ENCODE results near the gene ELP5.

The ELP5 gene

DNA sequence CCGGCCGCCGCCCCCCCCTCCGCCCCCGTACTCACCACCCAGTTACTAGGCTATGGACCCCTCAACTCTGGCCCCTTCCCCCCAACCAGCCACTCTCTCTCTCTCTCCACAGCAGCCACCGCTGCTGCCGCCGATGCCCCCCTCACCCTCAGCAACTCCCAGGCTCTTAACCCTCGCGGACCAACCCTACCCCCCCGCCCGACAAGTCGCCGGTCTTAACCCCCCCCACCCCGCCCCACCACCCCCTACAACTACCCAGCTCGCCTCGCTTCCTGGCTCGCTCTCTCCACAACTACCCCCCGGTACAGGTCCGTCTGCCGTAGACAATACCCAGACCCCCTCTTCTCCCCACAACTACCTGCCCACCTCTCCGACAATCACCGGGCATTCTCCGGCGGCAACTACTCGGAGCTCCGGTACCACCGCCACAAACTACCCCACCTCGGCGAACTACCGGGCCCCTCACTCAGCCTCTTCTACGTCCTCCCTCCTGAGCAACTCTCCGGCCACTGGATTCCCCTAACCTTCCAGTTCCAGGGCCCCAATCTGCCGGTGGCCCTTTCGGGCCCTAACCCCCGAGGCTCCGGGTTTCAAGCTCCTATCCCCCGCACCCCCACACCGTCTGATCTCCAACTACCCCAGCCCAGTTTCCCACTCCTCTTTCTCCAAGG lies 13.5 kb upstream of the ELP5 start:
- Histone ChIP-seq H3K9ac (ENCODE audit: low read length) (peak overlapping the region; percentile 100), H2AFZ (ENCODE audit: low read depth, low read length) (no peak overlapping the region)

DNA sequence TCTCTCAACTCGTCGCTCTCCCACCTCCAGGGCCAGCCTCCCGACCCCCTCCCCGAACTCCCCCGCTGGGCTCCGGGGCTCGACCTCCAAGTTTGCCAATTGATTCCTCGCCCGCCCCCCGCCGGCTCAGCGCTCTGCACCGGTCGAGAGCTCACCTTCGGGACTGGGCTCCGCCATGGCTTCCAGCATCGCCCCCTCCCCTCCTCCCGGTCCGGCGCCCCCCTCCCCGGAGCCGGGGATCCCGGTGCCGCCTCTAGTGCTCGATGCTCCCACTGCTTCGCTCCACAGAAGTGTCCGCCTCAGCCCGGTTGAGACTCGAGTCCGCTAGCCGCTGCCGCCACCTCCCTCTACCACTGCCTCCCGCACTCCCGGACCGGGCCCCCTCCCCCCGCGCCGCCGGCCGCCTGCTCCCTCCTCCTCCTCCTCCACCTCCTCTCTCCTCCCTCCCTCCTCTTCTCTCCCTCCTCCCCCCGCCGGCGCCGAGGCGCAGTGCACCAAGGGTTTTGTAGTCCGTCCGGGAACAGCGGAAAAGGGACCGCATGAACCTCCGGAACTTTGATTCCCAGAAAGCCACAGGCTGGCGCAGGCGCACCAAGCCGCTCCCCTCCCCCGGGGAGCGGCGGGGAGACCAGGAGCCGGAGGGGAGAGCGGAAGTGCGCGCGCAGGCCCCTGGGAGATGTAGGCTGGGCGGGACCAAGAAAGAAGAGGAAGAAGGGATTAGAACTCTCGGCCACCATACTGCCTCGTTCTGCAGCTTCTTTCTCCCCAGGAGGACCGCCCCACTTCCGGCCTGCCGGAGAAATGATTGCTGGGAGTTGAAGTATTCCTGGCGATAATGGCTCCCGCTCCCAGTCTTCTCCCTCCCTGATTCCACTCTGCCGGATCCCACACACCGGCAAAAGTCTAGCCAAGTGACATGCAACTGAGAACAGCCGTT lies 12.7 kb upstream of the ELP5 start, which contains the start of gene PHF23:
TSS of gene PHF23 (minus strand) at position 367 of the 937 bp plus-strand sequence. CDS start at position 189, 178 bp downstream.
- Histone ChIP-seq H3K4me2 (ENCODE audit: low read length) (peak within 1 kb of the TSS; percentile 96), H3K79me2 (ENCODE audit: low read length) (peaks cover 48% of the 10 kb centered on the region), H3K27me3 (ENCODE audit: low read depth, low read length) (no peaks in the 10 kb centered on the region), H3K4me3 (ENCODE audit: low read length) (peak within 1 kb of the TSS; percentile 100), H2AFZ (ENCODE audit: low read depth, low read length) (no peak within 1 kb of the TSS), H3K27ac (ENCODE audit: low read length) (peak within 1 kb of the TSS; percentile 93), H4K20me1 (ENCODE audit: insufficient read depth, low read length) (peaks cover 5% of the 10 kb centered on the region), H3K4me1 (ENCODE audit: low read length) (peaks cover 31% of the 10 kb centered on the region), H3K9ac (ENCODE audit: low read length) (peak within 1 kb of the TSS; percentile 100), H3K36me3 (replicated peaks; ENCODE audit: low read depth, low read length) (peaks cover 14% of the 10 kb centered on the region), H3K9me3 (ENCODE audit: insufficient read depth, low read length) (no peaks in the 10 kb centered on the region)
- no peak for TF ChIP-seq EZH2phosphoT487 (IDR thresholded peaks at IDR 0.05; ENCODE audit: low read depth)
- TF ChIP-seq, protein P1, sequence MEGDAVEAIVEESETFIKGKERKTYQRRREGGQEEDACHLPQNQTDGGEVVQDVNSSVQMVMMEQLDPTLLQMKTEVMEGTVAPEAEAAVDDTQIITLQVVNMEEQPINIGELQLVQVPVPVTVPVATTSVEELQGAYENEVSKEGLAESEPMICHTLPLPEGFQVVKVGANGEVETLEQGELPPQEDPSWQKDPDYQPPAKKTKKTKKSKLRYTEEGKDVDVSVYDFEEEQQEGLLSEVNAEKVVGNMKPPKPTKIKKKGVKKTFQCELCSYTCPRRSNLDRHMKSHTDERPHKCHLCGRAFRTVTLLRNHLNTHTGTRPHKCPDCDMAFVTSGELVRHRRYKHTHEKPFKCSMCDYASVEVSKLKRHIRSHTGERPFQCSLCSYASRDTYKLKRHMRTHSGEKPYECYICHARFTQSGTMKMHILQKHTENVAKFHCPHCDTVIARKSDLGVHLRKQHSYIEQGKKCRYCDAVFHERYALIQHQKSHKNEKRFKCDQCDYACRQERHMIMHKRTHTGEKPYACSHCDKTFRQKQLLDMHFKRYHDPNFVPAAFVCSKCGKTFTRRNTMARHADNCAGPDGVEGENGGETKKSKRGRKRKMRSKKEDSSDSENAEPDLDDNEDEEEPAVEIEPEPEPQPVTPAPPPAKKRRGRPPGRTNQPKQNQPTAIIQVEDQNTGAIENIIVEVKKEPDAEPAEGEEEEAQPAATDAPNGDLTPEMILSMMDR (IDR thresholded peaks at IDR 0.05; ENCODE audit: low read depth, low read length) = no peak

More for the DNA sequence above, 13.5 kb upstream of the ELP5 start:
- Histone ChIP-seq H3K4me2 (ENCODE audit: low read length) (peak overlapping the region; percentile 65), H3K79me2 (ENCODE audit: low read length) (peaks cover 55% of the 10 kb centered on the region), H3K36me3 (replicated peaks; ENCODE audit: low read depth, low read length) (peaks cover 14% of the 10 kb centered on the region), H3K27ac (ENCODE audit: low read length) (peak overlapping the region; percentile 93), H4K20me1 (ENCODE audit: insufficient read depth, low read length) (peaks cover 5% of the 10 kb centered on the region), H3K9me3 (ENCODE audit: insufficient read depth, low read length) (no peaks in the 10 kb centered on the region), H3K27me3 (ENCODE audit: low read depth, low read length) (no peaks in the 10 kb centered on the region), H3K4me1 (ENCODE audit: low read length) (peaks cover 31% of the 10 kb centered on the region), H3K4me3 (ENCODE audit: low read length) (peak overlapping the region; percentile 100)
- TF ChIP-seq, protein P1 (IDR thresholded peaks at IDR 0.05; ENCODE audit: low read depth, low read length) = no peak
- TF ChIP-seq EZH2phosphoT487 (IDR thresholded peaks at IDR 0.05; ENCODE audit: low read depth) = no peak

DNA sequence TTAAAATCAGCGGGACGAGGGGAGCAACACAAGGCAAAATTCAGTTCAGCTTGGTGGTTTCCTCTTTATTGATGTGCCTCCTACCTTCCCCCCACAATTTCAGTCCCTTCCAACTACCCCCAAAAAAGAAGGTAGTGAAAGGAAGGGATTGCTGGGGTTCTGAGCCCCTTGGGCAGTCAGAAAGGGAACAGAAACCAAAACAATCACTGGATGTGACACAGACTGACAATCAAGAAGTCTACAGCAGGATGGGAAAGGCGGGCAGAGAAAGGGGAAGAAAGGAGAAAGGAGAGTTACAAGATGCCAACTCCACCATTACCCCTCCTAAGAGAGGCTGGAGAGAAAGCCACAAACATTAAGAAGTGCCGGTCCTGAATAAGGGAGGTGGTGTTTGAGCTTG lies 11.6 kb upstream of the ELP5 start:
- no peaks in the 10 kb centered on the region for H3K9me3 ChIP-seq (ENCODE audit: insufficient read depth, low read length)
- H3K79me2 ChIP-seq (ENCODE audit: low read length) = peaks cover 48% of the 10 kb centered on the region
- TF ChIP-seq, protein P1 (IDR thresholded peaks at IDR 0.05; ENCODE audit: low read depth, low read length) = no peak
- no peak for TF ChIP-seq EZH2phosphoT487 (IDR thresholded peaks at IDR 0.05; ENCODE audit: low read depth)
- H4K20me1 ChIP-seq (ENCODE audit: insufficient read depth, low read length) = peaks cover 5% of the 10 kb centered on the region
- H3K9ac ChIP-seq (ENCODE audit: low read length) = peak overlapping the region; percentile 58
- peaks cover 13% of the 10 kb centered on the region for H3K36me3 ChIP-seq (replicated peaks; ENCODE audit: low read depth, low read length)
- H3K27me3 ChIP-seq (ENCODE audit: low read depth, low read length) = no peaks in the 10 kb centered on the region
- H3K4me1 ChIP-seq (ENCODE audit: low read length) = peaks cover 31% of the 10 kb centered on the region
- no peak overlapping the region for H2AFZ ChIP-seq (ENCODE audit: low read depth, low read length)
- peak overlapping the region; percentile 94 for H3K4me3 ChIP-seq (ENCODE audit: low read length)
- peak overlapping the region; percentile 86 for H3K27ac ChIP-seq (ENCODE audit: low read length)
- H3K4me2 ChIP-seq (ENCODE audit: low read length) = peak overlapping the region; percentile 96
